GM12878 (cell line): ENCODE data around the gene SOX18. TPM values are rescaled to one million over a fixed set of nuclear protein-coding genes. Genes with fewer than 3 reads are reported as not detected.
A peak's percentile ranks its signal among the peaks of the same experiment; 100 is the strongest.

ENCODE experiments used
- ATAC-seq: fragments of 200-7000 bp; cut with Tn5 transposase; 3 replicates; pipeline ENCODE4 v1.9.1; 2020; ENCODE audit warnings: mild to moderate bottlenecking, moderate library complexity
- BruUV-seq: library from RNA; stranded (reverse); fragments of 400-500 nt; replicated peaks from 2 replicates; lab custom pipeline; 2021; lab: Mats Ljungman, UMichigan
- CTCF ChIA-PET: fragments of 300-600 bp; sonication (Branson Sonifier 250); formaldehyde crosslinking; extraction: SDS; loops from one replicate; lab custom pipeline; 2021; ENCODE audit warnings: inconsistent platforms; lab: Yijun Ruan, JAX
- POLR2A ChIA-PET: fragments of 350-600 bp; formaldehyde crosslinking; extraction: SDS; loops from one replicate; lab custom pipeline; 2021; ENCODE audit warnings: inconsistent platforms; lab: Charles Lee
- RAD21 ChIA-PET: fragments of 300-600 bp; sonication (Branson Sonifier 250); formaldehyde crosslinking; loops from one replicate; lab custom pipeline; 2023; ENCODE audit warnings: antibody characterized with exemption; ENCODE audit not compliant: unreplicated experiment; lab: Charles Lee
- SMC1A ChIA-PET: fragments of 300-600 bp; sonication (Branson Sonifier 250); formaldehyde crosslinking; loops from one replicate; lab custom pipeline; 2023; ENCODE audit not compliant: unreplicated experiment, uncharacterized antibody; lab: Charles Lee
- DNase-seq: peaks from one replicate; pipeline ENCODE4 v3.0.0-alpha.2; 2011; ENCODE audit warnings: low read depth, low spot score
- FAIRE-seq: peaks from 3 replicates; lab custom pipeline; 2011; peaks lifted over from hg19 to GRCh38; lab: Jason Lieb, UNC
- H2AFZ ChIP-seq: 2 replicates; pipeline ENCODE4 v1.6.0; 2011; ENCODE audit warnings: low read depth, low read length, control low read depth; ENCODE audit not compliant: control insufficient read depth
- H3K27ac ChIP-seq: 2 replicates; pipeline ENCODE4 v1.5.1; 2011; ENCODE audit warnings: control low read depth; ENCODE audit not compliant: control insufficient read depth, insufficient read depth
- H3K27me3 ChIP-seq, 2 experiments: replicated peaks in 1 of 2; 2 replicates each; pipeline versions ENCODE4 v1.6.0 to v1.6.1; 2011; ENCODE audit warnings: low read length in 1 of 2; ENCODE audit not compliant: control insufficient read depth in 2 of 2, insufficient read depth in 2 of 2
- H3K36me3 ChIP-seq, 2 experiments: 2 replicates each; pipeline ENCODE4 v1.5.1; 2011; ENCODE audit warnings: low read length in 1 of 2; ENCODE audit not compliant: control insufficient read depth in 2 of 2, insufficient read depth in 2 of 2
- H3K4me1 ChIP-seq: 2 replicates; pipeline ENCODE4 v1.6.1; 2011; ENCODE audit warnings: mild to moderate bottlenecking, low read length, moderate library complexity, mixed read lengths; ENCODE audit not compliant: control insufficient read depth, insufficient read depth
- H3K4me2 ChIP-seq: 2 replicates; pipeline ENCODE4 v1.6.0; 2011; ENCODE audit warnings: control low read depth; ENCODE audit not compliant: control insufficient read depth, insufficient read depth
- H3K4me3 ChIP-seq: fragments of 200-600 bp; sonication (generic); 2 replicates; pipeline ENCODE4 v1.5.1; 2016
- H3K79me2 ChIP-seq: 2 replicates; pipeline ENCODE4 v1.6.0; 2011; ENCODE audit warnings: low read length; ENCODE audit not compliant: control insufficient read depth, insufficient read depth
- H3K9ac ChIP-seq: 2 replicates; pipeline ENCODE4 v1.8.0; 2011; ENCODE audit warnings: low read length, control low read depth, mixed read lengths; ENCODE audit not compliant: control insufficient read depth, insufficient read depth
- H3K9me3 ChIP-seq: replicated peaks from 3 replicates; pipeline ENCODE4 v1.5.1; 2011; ENCODE audit warnings: mild to moderate bottlenecking, low read length; ENCODE audit not compliant: control insufficient read depth, insufficient read depth
- H4K20me1 ChIP-seq: 2 replicates; pipeline ENCODE4 v1.6.0; 2011; ENCODE audit not compliant: control insufficient read depth, insufficient read depth
- CBFB ChIP-seq: IDR thresholded peaks from 2 replicates; pipeline ENCODE4 v1.6.1; 2016; ENCODE audit warnings: antibody characterized with exemption, low read depth
- CREM ChIP-seq: IDR thresholded peaks from 2 replicates; pipeline ENCODE4 v1.6.1; 2014; ENCODE audit warnings: antibody characterized with exemption, low read depth
- EP300 ChIP-seq, 2 experiments: fragments of 150-350 bp in 1 of 2; IDR thresholded peaks; 2 replicates each; pipeline ENCODE4 v1.6.1; 2011 to 2012; ENCODE audit warnings: low read depth in 2 of 2, low read length in 2 of 2, borderline replicate concordance in 1 of 2, improper control_type of control experiment in 1 of 2, inconsistent platforms in 1 of 2; ENCODE audit not compliant: control insufficient read depth in 1 of 2
- ESRRA ChIP-seq: IDR thresholded peaks from 2 replicates; pipeline ENCODE4 v1.6.1; 2012; ENCODE audit warnings: mild to moderate bottlenecking, low read length, improper control_type of control experiment
- GABPA ChIP-seq: IDR thresholded peaks from 2 replicates; pipeline ENCODE4 v1.6.1; 2014; ENCODE audit warnings: antibody characterized with exemption, low read depth, mild to moderate bottlenecking, inconsistent platforms
- IRF4 ChIP-seq: IDR thresholded peaks from 2 replicates; pipeline ENCODE4 v1.6.1; 2011; ENCODE audit warnings: low read depth, low read length
- MTA2 ChIP-seq: fragments of 450-650 bp; IDR thresholded peaks from 2 replicates; pipeline ENCODE4 v1.6.1; 2016; ENCODE audit warnings: low read depth, mild to moderate bottlenecking, moderate library complexity
- NKRF ChIP-seq: fragments of 450-650 bp; conservative IDR thresholded peaks from 2 replicates; pipeline ENCODE4 v1.6.1; 2017; ENCODE audit warnings: mild to moderate bottlenecking, moderate library complexity
- RAD51 ChIP-seq: fragments of 450-650 bp; IDR thresholded peaks from 2 replicates; pipeline ENCODE4 v1.6.1; 2016; ENCODE audit warnings: moderate library complexity, mild to moderate bottlenecking, inconsistent platforms
- RUNX3 ChIP-seq: IDR thresholded peaks from 2 replicates; pipeline ENCODE4 v1.6.1; 2012; ENCODE audit warnings: low read length, inconsistent platforms
- SMAD5 ChIP-seq: IDR thresholded peaks from 2 replicates; pipeline ENCODE4 v1.6.1; 2016; ENCODE audit warnings: antibody characterized with exemption, low read depth
- ZNF24 ChIP-seq: fragments of 450-650 bp; IDR thresholded peaks from 2 replicates; pipeline ENCODE4 v1.6.1; 2017; ENCODE audit warnings: antibody characterized with exemption, mild to moderate bottlenecking
- WGBS: methylation state at CpG from one replicate; pipeline ENCODE4 v1.1.6; 2016; ENCODE audit warnings: low lambda C conversion rate; ENCODE audit not compliant: insufficient replicate concordance, insufficient coverage; ENCODE audit errors: missing lambda C conversion rate; 5-methylcytosine and 5-hydroxymethylcytosine counted together
- in situ Hi-C: fragments of 300-500 bp; cut with MboI; formaldehyde crosslinking; loops from 9 replicates; pipeline ENCODE4 v1.14.3; 2018; ENCODE audit warnings: mixed read lengths
- intact Hi-C: fragments of 100-400 bp; cut with micrococcal nuclease; formaldehyde crosslinking; loops from one replicate; pipeline ENCODE4 v1.14.2; 2022; ENCODE audit not compliant: unreplicated experiment
- polyA plus RNA-seq, 11 experiments: library from polyadenylated mRNA; depleted of rRNA in 4 of 11; unstranded in 6 of 11; stranded (reverse) in 5 of 11; fragments of >200 nt; fragmentation: Nextera tagmentation in 4 of 11; fragmentation: Illumina TruSeq in 1 of 11; extraction: Ambion mirVana in 4 of 11; extraction: Trizol in 1 of 11; gene quantifications; 1 replicate in 1 of 11; 2 replicates in 10 of 11; pipeline versions ENCODE4 v1.2.1 to v1.2.3, GENCODE V29; 2011 to 2016; ENCODE audit warnings: inconsistent platforms in 2 of 11, missing spikeins in 2 of 11, low read depth in 1 of 11
- total RNA-seq, 4 experiments: library from RNA; depleted of rRNA in 3 of 4; stranded (reverse); fragments of >200 nt in 3 of 4; fragmentation: Illumina TruSeq in 1 of 4; extraction: Trizol in 1 of 4; gene quantifications; 2 replicates each; pipeline versions ENCODE4 v1.2.1 to v1.2.3, GENCODE V29; 2013 to 2021
- TF ChIP-seq, protein P1 (sequence below): fragments of 450-650 bp; IDR thresholded peaks from 2 replicates; pipeline ENCODE4 v1.6.1; 2018; ENCODE audit warnings: borderline replicate concordance, mild to moderate bottlenecking; ENCODE audit not compliant: partially characterized antibody

SOX18 gene
- total and polyA plus RNA-seq, 10 of the 15 experiments (the other 5 are each of a cell fraction or from before 2014, with no cell fraction given), result 0.05 to 5.6 (median 0.28) TPM; not detected in 3

DNA sequence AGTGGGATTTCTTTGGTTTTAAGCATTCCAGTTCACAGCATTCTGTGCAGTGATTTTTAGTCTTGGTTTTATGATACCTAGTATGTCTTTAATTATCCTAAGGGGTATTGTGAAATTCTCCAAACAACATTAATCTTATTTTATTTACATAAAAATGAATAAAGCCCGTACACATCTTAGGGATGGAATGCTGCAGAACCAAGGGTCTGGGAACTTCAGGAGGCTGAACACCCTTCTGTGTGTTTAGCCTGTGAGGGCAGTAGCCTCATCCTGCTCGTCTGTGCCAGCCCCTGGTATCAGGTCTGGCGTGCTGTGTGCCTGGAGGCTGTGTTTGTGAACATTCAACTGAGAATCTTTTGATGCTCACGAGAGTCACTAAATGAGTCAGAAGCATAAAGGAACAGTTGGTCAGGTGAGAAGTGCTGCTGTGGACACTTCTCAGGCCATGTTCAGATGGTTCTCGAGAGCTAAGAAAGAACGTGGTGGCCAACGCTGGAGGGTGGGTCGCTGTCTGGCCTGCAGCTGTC is 38.7 kb downstream of the SOX18 start (continued):
- TF ChIP-seq ESRRA (no peak), RAD51 (no peak), MTA2 (no peak), NKRF (no peak), IRF4 (peak; percentile 75; the same call in 1 of the 2 replicates), EP300 (IDR thresholded peaks at IDR 0.05; ENCODE audit: borderline replicate concordance in 1 of 2, control insufficient read depth in 1 of 2, low read depth in 2 of 2, low read length in 2 of 2) (0 out of 4 replicates have a peak, but pooled peaks of 1 of the 2 experiments have one; percentile 42)

GRCh38 chr20:64009811-64010387 is 39.5 kb downstream of the SOX18 start:
- intact Hi-C loops, result no loop called here
- RAD21 ChIA-PET, result interaction anchor here (1.2 to 1.3 kb wide), 2 partner anchors 27 to 46 kb away, joined by 4 read pairs; no protein-coding TSS in a partner anchor
- Histone ChIP-seq H2AFZ (no peak overlapping the region), H3K9me3 (peaks cover 50% of the 10 kb centered on the region), H4K20me1 (no peaks in the 10 kb centered on the region), H3K4me3 (no peak overlapping the region), H3K36me3 (peaks cover 36 to 57% of the 10 kb centered on the region in 2 experiments), H3K79me2 (peaks cover 12% of the 10 kb centered on the region), H3K9ac (no peak overlapping the region), H3K27ac (peak overlapping the region; percentile 94), H3K4me2 (no peak overlapping the region), H3K4me1 (peaks cover 27% of the 10 kb centered on the region), H3K27me3 (no peaks in the 10 kb centered on the region)
- DNase-seq (no peak), FAIRE-seq (no peak), ATAC-seq (no peak)
- TF ChIP-seq GABPA (no peak), SMAD5 (no peak), ZNF24 (no peak), CREM (no peak), CBFB (no peak), RUNX3 (no peak)
- TF ChIP-seq, protein P1, sequence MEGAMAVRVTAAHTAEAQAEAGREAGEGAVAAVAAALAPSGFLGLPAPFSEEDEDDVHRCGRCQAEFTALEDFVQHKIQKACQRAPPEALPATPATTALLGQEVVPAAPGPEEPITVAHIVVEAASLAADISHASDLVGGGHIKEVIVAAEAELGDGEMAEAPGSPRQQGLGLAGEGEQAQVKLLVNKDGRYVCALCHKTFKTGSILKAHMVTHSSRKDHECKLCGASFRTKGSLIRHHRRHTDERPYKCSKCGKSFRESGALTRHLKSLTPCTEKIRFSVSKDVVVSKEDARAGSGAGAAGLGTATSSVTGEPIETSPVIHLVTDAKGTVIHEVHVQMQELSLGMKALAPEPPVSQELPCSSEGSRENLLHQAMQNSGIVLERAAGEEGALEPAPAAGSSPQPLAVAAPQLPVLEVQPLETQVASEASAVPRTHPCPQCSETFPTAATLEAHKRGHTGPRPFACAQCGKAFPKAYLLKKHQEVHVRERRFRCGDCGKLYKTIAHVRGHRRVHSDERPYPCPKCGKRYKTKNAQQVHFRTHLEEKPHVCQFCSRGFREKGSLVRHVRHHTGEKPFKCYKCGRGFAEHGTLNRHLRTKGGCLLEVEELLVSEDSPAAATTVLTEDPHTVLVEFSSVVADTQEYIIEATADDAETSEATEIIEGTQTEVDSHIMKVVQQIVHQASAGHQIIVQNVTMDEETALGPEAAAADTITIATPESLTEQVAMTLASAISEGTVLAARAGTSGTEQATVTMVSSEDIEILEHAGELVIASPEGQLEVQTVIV, result no peak
- POLR2A ChIA-PET, result interaction anchor here (0.6 to 1.0 kb wide), 2 partner anchors 16 to 25 kb away, joined by 3 to 5 read pairs; no protein-coding TSS in a partner anchor
- in situ Hi-C loops, result no loop called here
- SMC1A ChIA-PET, result interaction anchor here (0.6 to 1.6 kb wide), 3 partner anchors 20 to 30 kb away, joined by 5 to 15 read pairs (median 9); partner anchors contain the start of genes C20orf204, PRPF6 and SAMD10
- WGBS, result 88% methylated on average over 13 of the region's 13 CpGs
- CTCF ChIA-PET, result interaction anchor here (0.8 to 1.3 kb wide), 3 partner anchors 27 to 47 kb away, joined by 3 to 5 read pairs (median 3); partner anchors contain the start of gene PRPF6
- BruUV-seq, result no TSS peak
